ENCODE results near the gene ATAD5.
A peak's percentile ranks its signal among the peaks of the same experiment; 100 is the strongest.
"Not testable (repeated sequence)": the region's sequence is repeated elsewhere in the genome, so short reads cannot be mapped to it uniquely, and the experiment has no call there.

The ATAD5 gene

GRCh38 chr17:30831663-30832437 lies at the start of gene ATAD5:
ATAD5 (plus strand) TSS chr17:30831966; CDS start chr17:30832348, 382 bp downstream.
- peak; percentile 77 to 81 (median 79) for DNase-seq (ENCODE audit: low read depth in 3 of 3)

- DNase-seq (ENCODE audit: low read depth in 3 of 3): no peak
Measured at GRCh38 chr17:30782206-30782605, 49.6 kb upstream of the ATAD5 start.

- DNase-seq (ENCODE audit: low read depth in 3 of 3): no peak
Measured at GRCh38 chr17:30788918-30789317, 42.8 kb upstream of the ATAD5 start.

GRCh38 chr17:30790279-30790678 lies 41.5 kb upstream of the ATAD5 start:
- no peak for DNase-seq (ENCODE audit: low read depth in 3 of 3)

GRCh38 chr17:30793282-30793977 lies 38.3 kb upstream of the ATAD5 start:
- DNase-seq (ENCODE audit: low read depth in 3 of 3): no peak

- DNase-seq (ENCODE audit: low read depth in 3 of 3): no peak
Measured at GRCh38 chr17:30794372-30794771, 37.4 kb upstream of the ATAD5 start.

- no peak for DNase-seq (ENCODE audit: low read depth in 3 of 3)
Measured at GRCh38 chr17:30796016-30796415, 35.8 kb upstream of the ATAD5 start.

GRCh38 chr17:30801671-30802070 lies 30.1 kb upstream of the ATAD5 start:
- DNase-seq (ENCODE audit: low read depth in 3 of 3): no peak

GRCh38 chr17:30805944-30806456 lies 25.8 kb upstream of the ATAD5 start:
- DNase-seq (ENCODE audit: low read depth in 3 of 3): no peak

GRCh38 chr17:30807896-30808295 lies 23.9 kb upstream of the ATAD5 start:
- no peak for DNase-seq (ENCODE audit: low read depth in 3 of 3)

GRCh38 chr17:30808785-30809286 lies 22.9 kb upstream of the ATAD5 start:
- no peak for DNase-seq (ENCODE audit: low read depth in 3 of 3)

- no peak for DNase-seq (ENCODE audit: low read depth in 3 of 3)
Measured at GRCh38 chr17:30809867-30810266, 21.9 kb upstream of the ATAD5 start.

- no peak for DNase-seq (ENCODE audit: low read depth in 3 of 3)
Measured at GRCh38 chr17:30812218-30813177, 19.3 kb upstream of the ATAD5 start.

- not testable (repeated sequence) for DNase-seq (ENCODE audit: low read depth in 3 of 3)
Measured at GRCh38 chr17:30814236-30814635, 17.5 kb upstream of the ATAD5 start.

GRCh38 chr17:30814860-30815259 lies 16.9 kb upstream of the ATAD5 start:
- DNase-seq (ENCODE audit: low read depth in 3 of 3): not testable (repeated sequence)

- no peak for DNase-seq (ENCODE audit: low read depth in 3 of 3)
Measured at GRCh38 chr17:30816165-30816564, 15.6 kb upstream of the ATAD5 start.

- no peak for DNase-seq (ENCODE audit: low read depth in 3 of 3)
Measured at GRCh38 chr17:30819971-30820705, 11.6 kb upstream of the ATAD5 start.

GRCh38 chr17:30821871-30822723 lies 9.7 kb upstream of the ATAD5 start:
- DNase-seq (ENCODE audit: low read depth in 3 of 3): no peak

GRCh38 chr17:30822919-30823318 lies 8.8 kb upstream of the ATAD5 start:
- DNase-seq (ENCODE audit: low read depth in 3 of 3): not testable (repeated sequence)

GRCh38 chr17:30823421-30823820 lies 8.3 kb upstream of the ATAD5 start:
- no peak for DNase-seq (ENCODE audit: low read depth in 3 of 3)
